Body of pancreas (tissue), 4 donors: ENCODE data around the gene SPATA31C2.

Experiments
- CTCF ChIP-seq, 7 experiments: fragments of 450-650 bp in 4 of 7; fragments of 200-600 bp in 3 of 7; sonication (generic) in 3 of 7; IDR thresholded peaks; one replicate each; pipeline ENCODE4 v1.5.1; 2016 to 2019; ENCODE audit warnings: antibody characterized with exemption in 7 of 7
- POLR2A ChIP-seq, 3 donors: fragments of 450-650 bp; IDR thresholded peaks; one replicate each; pipeline ENCODE4 v1.6.1; 2016; ENCODE audit warnings: antibody characterized with exemption in 3 of 3, mild to moderate bottlenecking in 2 of 3

- TF ChIP-seq CTCF (IDR thresholded peaks at IDR 0.05) (no peak), POLR2A (IDR thresholded peaks at IDR 0.05) (no peak)
Observed at GRCh38 chr9:88143179-88143578, 4.9 kb upstream of the SPATA31C2 start.
